AG04450 (cell line): ENCODE results near the gene CRYL1. TPM values are rescaled to one million over a fixed set of nuclear protein-coding genes. Genes with fewer than 3 reads are reported as not detected.
A peak's percentile ranks its signal among the peaks of the same experiment; 100 is the strongest.

ENCODE experiments used
- CTCF ChIA-PET: fragments of 300-600, 350-600 bp; formaldehyde crosslinking; extraction: SDS; loops from one replicate; lab custom pipeline; 2022; ENCODE audit warnings: antibody characterized with exemption, inconsistent platforms; lab: Charles Lee
- POLR2A ChIA-PET: fragments of 350-600 bp; formaldehyde crosslinking; extraction: SDS; loops from one replicate; lab custom pipeline; 2021; ENCODE audit warnings: antibody characterized with exemption, inconsistent platforms; lab: Yijun Ruan, JAX
- DNase-seq: peaks from one replicate; pipeline ENCODE4 v3.0.0-alpha.2; 2011; ENCODE audit warnings: low read depth, low spot score
- H3K27ac ChIP-seq: one replicate; pipeline ENCODE4 v1.5.1; 2012; ENCODE audit warnings: low read depth, low read length, control low read depth
- H3K27me3 ChIP-seq: one replicate; pipeline ENCODE4 v1.6.0; 2012; ENCODE audit warnings: low read length; ENCODE audit not compliant: control insufficient read depth, insufficient read depth
- H3K4me3 ChIP-seq: 2 replicates; pipeline ENCODE4 v1.5.1; 2011; ENCODE audit warnings: mild to moderate bottlenecking, low read depth, low read length, control low read depth
- H3K9me3 ChIP-seq: 2 replicates; pipeline ENCODE4 v1.5.1; 2012; ENCODE audit warnings: low read length; ENCODE audit not compliant: control insufficient read depth, insufficient read depth
- CTCF ChIP-seq: IDR thresholded peaks from 2 replicates; pipeline ENCODE4 v1.5.1; 2011; ENCODE audit warnings: low read depth, low read length, control low read depth, inconsistent platforms
- polyA plus RNA-seq: library from polyadenylated mRNA; depleted of rRNA; stranded (reverse); fragments of >200 nt; gene quantifications from 2 replicates; pipeline ENCODE4 v1.2.3, GENCODE V29; 2011

CRYL1 gene
- polyA plus RNA-seq, 1 experiment: 21.6 TPM

GRCh38 chr13:20389696-20390525 lies 135.7 kb downstream of the CRYL1 start:
- Histone ChIP-seq H3K27ac (no peak overlapping the region), H3K27me3 (peaks cover 4% of the 10 kb centered on the region), H3K4me3 (no peak overlapping the region), H3K9me3 (peaks cover 26% of the 10 kb centered on the region)
- no peak for DNase-seq
- ChIA-PET CTCF (no interaction called here), POLR2A (no interaction called here)
- no peak for TF ChIP-seq CTCF

GRCh38 chr13:20388184-20388583 lies 137.5 kb downstream of the CRYL1 start:
- peaks cover 3% of the 10 kb centered on the region for H3K27me3 ChIP-seq
- DNase-seq: no peak
- H3K4me3 ChIP-seq: no peak overlapping the region
- no peak overlapping the region for H3K27ac ChIP-seq
- ChIA-PET CTCF (no interaction called here), POLR2A (no interaction called here)
- peaks cover 20% of the 10 kb centered on the region for H3K9me3 ChIP-seq
- no peak for TF ChIP-seq CTCF

- ChIA-PET CTCF (interaction anchor here (0.6 kb wide), 1 partner anchor 14 kb away, joined by 6 read pairs; no protein-coding TSS in a partner anchor), POLR2A (no interaction called here)
- H3K27me3 ChIP-seq: peaks cover 3% of the 10 kb centered on the region
- H3K27ac ChIP-seq: no peak overlapping the region
- no peak overlapping the region for H3K4me3 ChIP-seq
- no peak for TF ChIP-seq CTCF
- DNase-seq: peak; percentile 2
- peaks cover 16% of the 10 kb centered on the region for H3K9me3 ChIP-seq
These were observed 138.2 kb downstream of the CRYL1 start for GRCh38 chr13:20387441-20387971.

GRCh38 chr13:20387006-20387405 lies 138.7 kb downstream of the CRYL1 start:
- DNase-seq: no peak

More at GRCh38 chr13:20387006-20387405, 138.7 kb downstream of the CRYL1 start:
- H3K4me3 ChIP-seq: no peak overlapping the region
- H3K9me3 ChIP-seq: peaks cover 12% of the 10 kb centered on the region
- peaks cover 6% of the 10 kb centered on the region for H3K27me3 ChIP-seq
- CTCF ChIA-PET: no interaction called here
- no peak for TF ChIP-seq CTCF
- no peak overlapping the region for H3K27ac ChIP-seq
- POLR2A ChIA-PET: no interaction called here
